ENCODE results near the gene ABHD2.
"Not testable (repeated sequence)": the region's sequence is repeated elsewhere in the genome, so short reads cannot be mapped to it uniquely, and the experiment has no call there.

Gene ABHD2

GRCh38 chr15:89118481-89118989, 30.3 kb downstream of the ABHD2 start:
- in situ Hi-C loops (cut with MboI; ENCODE audit: low sequenced_read_pairs) = no loop called here

- in situ Hi-C loops (cut with MboI; ENCODE audit: low sequenced_read_pairs) = no loop called here
Observed at GRCh38 chr15:89119489-89120478, 31.5 kb downstream of the ABHD2 start.

GRCh38 chr15:89120479-89121000, 32.3 kb downstream of the ABHD2 start:
- in situ Hi-C loops (cut with MboI; ENCODE audit: low sequenced_read_pairs) = not testable (repeated sequence)

DNA sequence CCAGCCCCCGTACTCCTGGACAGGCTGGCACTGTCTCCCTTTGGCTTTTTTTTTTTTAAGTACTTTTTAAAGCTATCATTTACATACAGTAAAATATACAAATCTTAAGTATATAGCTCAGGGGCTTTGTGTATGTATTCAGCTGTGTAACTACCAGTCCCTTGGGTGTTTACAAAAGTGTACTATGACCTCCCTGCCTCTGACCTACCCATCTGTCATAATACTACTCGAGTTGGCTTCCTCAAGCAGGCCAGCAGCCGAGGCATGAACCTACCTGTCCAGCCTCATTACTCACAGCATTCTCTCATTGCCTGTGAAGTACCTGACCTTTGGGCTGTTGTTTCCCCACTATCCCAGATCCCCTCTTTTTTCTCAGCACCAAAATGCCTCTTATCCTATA, 33.2 kb downstream of the ABHD2 start:
- in situ Hi-C loops (cut with MboI; ENCODE audit: low sequenced_read_pairs) = no loop called here

GRCh38 chr15:89122505-89123180, 34.4 kb downstream of the ABHD2 start:
- in situ Hi-C loops (cut with MboI; ENCODE audit: low sequenced_read_pairs) = no loop called here

DNA sequence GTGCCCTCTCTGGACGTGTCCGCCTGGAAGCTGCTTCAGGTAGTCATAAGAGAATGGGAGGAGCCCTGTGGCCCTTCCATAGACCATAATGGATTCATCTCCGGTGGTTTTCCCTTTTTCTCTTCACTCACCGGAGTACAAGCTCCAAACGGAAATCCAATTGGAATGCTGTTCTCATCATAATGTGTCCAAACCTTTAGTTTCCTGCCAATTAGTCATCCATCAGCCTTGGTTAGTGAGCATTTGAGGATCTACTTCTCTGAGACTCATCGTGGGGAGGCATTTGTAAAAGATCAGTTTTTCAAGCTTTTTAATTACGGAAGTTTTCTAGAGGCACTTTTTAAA, 34.9 kb downstream of the ABHD2 start:
- in situ Hi-C loops (cut with MboI; ENCODE audit: low sequenced_read_pairs) = no loop called here

GRCh38 chr15:89125088-89125826, 37.0 kb downstream of the ABHD2 start:
- in situ Hi-C loops (cut with MboI; ENCODE audit: low sequenced_read_pairs) = no loop called here

DNA sequence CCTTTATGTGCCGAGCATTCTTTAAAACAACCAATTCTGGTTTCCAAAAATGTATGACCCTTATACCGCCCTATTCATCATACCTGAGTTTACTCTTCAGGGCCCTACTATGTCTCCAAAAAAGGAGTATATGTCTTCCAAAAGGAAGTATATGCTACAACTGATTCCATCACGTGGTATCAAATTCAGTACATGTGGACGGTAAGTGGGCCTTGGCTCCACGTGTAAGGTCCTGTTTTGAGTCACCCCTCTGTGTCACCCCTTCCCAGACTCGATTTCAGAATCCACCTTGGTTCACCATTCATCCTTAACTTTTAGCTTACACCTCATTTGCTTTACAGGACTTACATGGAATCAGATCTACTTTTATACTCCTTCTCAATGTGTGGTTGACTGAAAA, 37.8 kb downstream of the ABHD2 start:
- in situ Hi-C loops (cut with MboI; ENCODE audit: low sequenced_read_pairs) = no loop called here

GRCh38 chr15:89127054-89127702, 38.9 kb downstream of the ABHD2 start:
- in situ Hi-C loops (cut with MboI; ENCODE audit: low sequenced_read_pairs) = no loop called here

GRCh38 chr15:89128320-89129122, 40.3 kb downstream of the ABHD2 start:
- in situ Hi-C loops (cut with MboI; ENCODE audit: low sequenced_read_pairs) = no loop called here

DNA sequence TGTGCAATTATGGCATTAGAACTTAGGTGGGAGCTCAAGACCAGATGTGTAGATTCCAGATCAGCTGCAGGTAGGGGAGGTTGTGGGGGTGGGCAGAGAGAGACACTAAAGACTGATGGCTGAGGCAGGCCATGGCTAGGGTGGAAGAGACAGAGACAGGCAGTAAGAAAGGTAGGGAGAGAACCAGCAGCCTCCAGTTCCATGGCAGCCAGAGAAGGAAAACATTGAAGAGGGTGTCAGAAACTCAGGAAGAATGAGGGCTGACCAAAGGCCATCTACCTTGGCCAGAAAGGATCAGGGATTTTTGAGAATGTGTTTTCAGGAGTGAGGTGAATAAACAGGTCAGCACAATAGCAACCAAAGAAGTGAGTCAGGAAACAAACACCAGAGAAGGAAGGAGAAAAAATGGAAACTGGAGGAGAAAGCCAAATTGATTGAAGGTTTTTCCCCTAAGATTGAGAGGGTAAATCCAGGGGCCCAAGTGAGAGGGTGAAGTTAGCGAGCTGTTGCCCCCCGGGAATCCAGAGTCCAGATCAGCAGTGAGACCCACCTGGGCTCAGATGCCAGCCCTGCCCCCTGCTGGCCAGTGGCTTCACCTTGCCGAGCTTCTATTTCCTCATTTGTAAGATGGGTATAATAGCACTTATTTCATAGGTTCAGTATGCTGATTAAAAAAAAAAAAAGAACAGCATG, 41.0 kb downstream of the ABHD2 start:
- in situ Hi-C loops (cut with MboI; ENCODE audit: low sequenced_read_pairs) = no loop called here

- in situ Hi-C loops (cut with MboI; ENCODE audit: low sequenced_read_pairs) = no loop called here
Observed at GRCh38 chr15:89129816-89130134, 41.5 kb downstream of the ABHD2 start.

- in situ Hi-C loops (cut with MboI; ENCODE audit: low sequenced_read_pairs) = no loop called here
Observed at GRCh38 chr15:89130201-89130600, 41.9 kb downstream of the ABHD2 start.

DNA sequence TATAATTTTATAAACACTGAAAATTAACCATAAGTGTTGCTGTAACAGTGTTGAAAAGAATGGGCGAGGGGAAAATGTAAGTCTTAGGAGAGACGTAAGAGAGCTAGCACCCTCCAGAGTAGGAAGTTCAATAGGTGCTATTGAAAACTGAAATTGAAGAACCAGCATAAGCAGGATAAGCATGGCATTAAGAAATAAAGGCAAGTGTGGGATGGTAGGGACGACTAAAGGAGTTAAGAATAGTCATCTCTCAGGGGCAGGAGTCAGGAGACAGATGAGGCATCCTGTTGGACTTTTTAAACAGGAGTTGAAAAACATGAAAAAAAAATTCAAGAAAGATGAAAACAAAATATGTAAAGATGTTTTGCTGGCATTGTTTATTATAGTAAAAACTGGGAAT, 43.5 kb downstream of the ABHD2 start:
- in situ Hi-C loops (cut with MboI; ENCODE audit: low sequenced_read_pairs) = no loop called here

- in situ Hi-C loops (cut with MboI; ENCODE audit: low sequenced_read_pairs) = no loop called here
Observed at GRCh38 chr15:89132611-89133507, 44.6 kb downstream of the ABHD2 start.

- in situ Hi-C loops (cut with MboI; ENCODE audit: low sequenced_read_pairs) = not testable (repeated sequence)
Observed at GRCh38 chr15:89135387-89136077, 47.3 kb downstream of the ABHD2 start.

DNA sequence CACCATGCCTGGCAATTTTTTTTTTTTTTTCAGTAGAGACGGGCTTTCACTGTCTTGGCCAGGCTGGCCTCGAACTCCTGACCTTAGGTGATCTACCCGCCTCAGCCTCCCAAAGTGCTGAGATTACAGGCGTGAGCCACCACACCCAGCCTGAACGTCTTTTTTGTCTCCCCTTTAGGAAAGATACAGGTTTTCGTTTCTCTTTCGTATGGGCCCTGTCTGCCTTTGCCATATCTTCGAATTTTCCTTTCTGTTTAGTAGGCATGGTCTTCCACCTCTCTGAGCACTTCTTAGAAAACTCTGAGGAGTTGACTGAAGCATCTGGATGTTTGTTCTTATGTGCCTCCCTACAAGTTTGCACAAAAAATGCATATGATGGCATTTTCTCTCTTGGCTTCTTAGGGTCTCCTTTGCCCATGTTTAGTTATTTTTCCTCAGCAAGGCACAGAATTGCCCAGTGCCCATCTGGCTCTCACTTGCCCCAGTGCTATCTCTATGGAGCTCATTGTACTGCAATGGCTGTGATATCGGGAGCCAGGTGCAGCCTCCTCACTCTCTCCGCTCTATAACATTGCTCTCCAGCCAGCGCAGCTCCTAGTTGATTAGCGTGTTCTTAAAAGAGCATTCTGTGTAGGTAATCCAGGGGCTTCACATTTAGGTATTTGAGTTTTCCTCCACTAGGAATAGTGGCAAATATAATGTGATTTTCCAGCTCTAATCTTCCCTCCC, 48.0 kb downstream of the ABHD2 start:
- in situ Hi-C loops (cut with MboI; ENCODE audit: low sequenced_read_pairs) = no loop called here

All from hTERT RPE-1 (cell line).